SU-DHL-6 (cell line): ENCODE measurements around the gene PGLYRP4.

Experiments
- CTCF ChIP-seq: fragments of 200-600 bp; sonication (generic); IDR thresholded peaks from one replicate; pipeline ENCODE4 v1.5.1; 2017; ENCODE audit warnings: antibody characterized with exemption, mild to moderate bottlenecking, low read length, moderate library complexity; ENCODE audit not compliant: insufficient read depth, poor library complexity, severe bottlenecking
- EZH2phosphoT487 ChIP-seq: fragments of 200-600 bp; sonication (generic), shearing (Covaris generic); conservative IDR thresholded peaks from 2 replicates; pipeline ENCODE4 v1.6.1; 2018; ENCODE audit warnings: mild to moderate bottlenecking, antibody characterized with exemption, low read length, moderate library complexity, mixed read lengths

GRCh38 chr1:153354515-153355193 is 6.0 kb upstream of the PGLYRP4 start:
- TF ChIP-seq CTCF, result no peak
- TF ChIP-seq EZH2phosphoT487, result no peak
